ENCODE data around the gene GSK3A. TPM values are rescaled to one million over a fixed set of nuclear protein-coding genes. Genes with fewer than 3 reads are reported as not detected.

The GSK3A gene
- total RNA-seq, 1 donor from 2014 or later, result 27.0 TPM

GRCh38 chr19:42255766-42256745, 13.7 kb upstream of the GSK3A start:
- no peak for TF ChIP-seq CTCF (IDR thresholded peaks at IDR 0.05)
- Histone ChIP-seq H3K4me3 (peak overlapping the region; percentile 84 to 95), H3K27me3 (no peaks in the 10 kb centered on the region), H3K36me3 (no peaks in the 10 kb centered on the region), H3K9me3 (no peaks in the 10 kb centered on the region), H3K4me1 (peaks cover 12 to 20% of the 10 kb centered on the region in 2 donors), H3K27ac (peak overlapping the region; percentile 97 to 99)
- DNase-seq (ENCODE audit: low spot score in 2 of 2), result peak in 1 of 2 donors; percentile 75
- intact Hi-C loops (cut with DNase I), result loop anchor here (1.0 kb wide), 1 partner anchor 12 kb away; no protein-coding TSS in a partner anchor

GRCh38 chr19:42254850-42255765, 12.7 kb upstream of the GSK3A start, which contains the start of gene ERF:
Gene ERF (minus strand): TSS chr19:42255128. CDS start chr19:42254999, 129 bp downstream.
- Histone ChIP-seq H3K27ac (peak within 1 kb of the TSS; percentile 97 to 99), H3K36me3 (no peaks in the 10 kb centered on the region), H3K4me1 (peaks cover 20 to 30% of the 10 kb centered on the region in 2 donors), H3K9me3 (no peaks in the 10 kb centered on the region), H3K27me3 (no peaks in the 10 kb centered on the region), H3K4me3 (peak within 1 kb of the TSS; percentile 84 to 95)
- TF ChIP-seq CTCF (IDR thresholded peaks at IDR 0.05), result no peak
- intact Hi-C loops (cut with DNase I), result loop anchor here (1.0 kb wide), 1 partner anchor 13 kb away; no protein-coding TSS in a partner anchor
- DNase-seq (ENCODE audit: low spot score in 2 of 2), result peak; percentile 84 to 97

- Histone ChIP-seq H3K4me3 (peak overlapping the region; percentile 84 to 95), H3K27ac (peak overlapping the region; percentile 97 to 99), H3K36me3 (peaks cover 0 to 7% of the 10 kb centered on the region in 2 donors), H3K27me3 (no peaks in the 10 kb centered on the region), H3K9me3 (no peaks in the 10 kb centered on the region), H3K4me1 (peaks cover 20 to 38% of the 10 kb centered on the region in 2 donors)
- intact Hi-C loops (cut with DNase I), result no loop called here
- no peak for TF ChIP-seq CTCF (IDR thresholded peaks at IDR 0.05)
- peak in 1 of 2 donors; percentile 86 for DNase-seq (ENCODE audit: low spot score in 2 of 2)
Observed at GRCh38 chr19:42254089-42254849, 11.9 kb upstream of the GSK3A start.

- no peak for TF ChIP-seq CTCF (IDR thresholded peaks at IDR 0.05)
- peak overlapping the region; percentile 84 to 95 for H3K4me3 ChIP-seq
- H3K36me3 ChIP-seq, result peaks cover 4 to 15% of the 10 kb centered on the region in 2 donors
- peak in 1 of 2 donors; percentile 86 for DNase-seq (ENCODE audit: low spot score in 2 of 2)
- H3K27me3 ChIP-seq, result no peaks in the 10 kb centered on the region
- H3K9me3 ChIP-seq, result no peaks in the 10 kb centered on the region
- H3K4me1 ChIP-seq, result peaks cover 20 to 41% of the 10 kb centered on the region in 2 donors
- peak overlapping the region; percentile 97 to 99 for H3K27ac ChIP-seq
- intact Hi-C loops (cut with DNase I), result no loop called here
Observed at GRCh38 chr19:42253245-42254088, 11.1 kb upstream of the GSK3A start.

Data from ascending aorta (tissue), 2 donors.